GM12878 (cell line): ENCODE data around the gene SMC1B. TPM values are rescaled to one million over a fixed set of nuclear protein-coding genes. Genes with fewer than 3 reads are reported as not detected.

Experiments used
- ATAC-seq: fragments of 200-7000 bp; cut with Tn5 transposase; 3 replicates; pipeline ENCODE4 v1.9.1; 2020; ENCODE audit warnings: mild to moderate bottlenecking, moderate library complexity
- BruUV-seq: library from RNA; stranded (reverse); fragments of 400-500 nt; replicated peaks from 2 replicates; lab custom pipeline; 2021; lab: Mats Ljungman, UMichigan
- CTCF ChIA-PET: fragments of 300-600 bp; sonication (Branson Sonifier 250); formaldehyde crosslinking; extraction: SDS; loops from one replicate; lab custom pipeline; 2021; ENCODE audit warnings: inconsistent platforms; lab: Yijun Ruan, JAX
- POLR2A ChIA-PET: fragments of 350-600 bp; formaldehyde crosslinking; extraction: SDS; loops from one replicate; lab custom pipeline; 2021; ENCODE audit warnings: inconsistent platforms; lab: Charles Lee
- RAD21 ChIA-PET: fragments of 300-600 bp; sonication (Branson Sonifier 250); formaldehyde crosslinking; loops from one replicate; lab custom pipeline; 2023; ENCODE audit warnings: antibody characterized with exemption; ENCODE audit not compliant: unreplicated experiment; lab: Charles Lee
- SMC1A ChIA-PET: fragments of 300-600 bp; sonication (Branson Sonifier 250); formaldehyde crosslinking; loops from one replicate; lab custom pipeline; 2023; ENCODE audit not compliant: unreplicated experiment, uncharacterized antibody; lab: Charles Lee
- DNase-seq: peaks from one replicate; pipeline ENCODE4 v3.0.0-alpha.2; 2011; ENCODE audit warnings: low read depth, low spot score
- FAIRE-seq: peaks from 3 replicates; lab custom pipeline; 2011; peaks lifted over from hg19 to GRCh38; lab: Jason Lieb, UNC
- H2AFZ ChIP-seq: 2 replicates; pipeline ENCODE4 v1.6.0; 2011; ENCODE audit warnings: low read depth, low read length, control low read depth; ENCODE audit not compliant: control insufficient read depth
- H3K27ac ChIP-seq: 2 replicates; pipeline ENCODE4 v1.5.1; 2011; ENCODE audit warnings: control low read depth; ENCODE audit not compliant: control insufficient read depth, insufficient read depth
- H3K27me3 ChIP-seq, 2 experiments: replicated peaks in 1 of 2; 2 replicates each; pipeline versions ENCODE4 v1.6.0 to v1.6.1; 2011; ENCODE audit warnings: low read length in 1 of 2; ENCODE audit not compliant: control insufficient read depth in 2 of 2, insufficient read depth in 2 of 2
- H3K36me3 ChIP-seq, 2 experiments: 2 replicates each; pipeline ENCODE4 v1.5.1; 2011; ENCODE audit warnings: low read length in 1 of 2; ENCODE audit not compliant: control insufficient read depth in 2 of 2, insufficient read depth in 2 of 2
- H3K4me1 ChIP-seq: 2 replicates; pipeline ENCODE4 v1.6.1; 2011; ENCODE audit warnings: mild to moderate bottlenecking, low read length, moderate library complexity, mixed read lengths; ENCODE audit not compliant: control insufficient read depth, insufficient read depth
- H3K4me2 ChIP-seq: 2 replicates; pipeline ENCODE4 v1.6.0; 2011; ENCODE audit warnings: control low read depth; ENCODE audit not compliant: control insufficient read depth, insufficient read depth
- H3K4me3 ChIP-seq: fragments of 200-600 bp; sonication (generic); 2 replicates; pipeline ENCODE4 v1.5.1; 2016
- H3K79me2 ChIP-seq: 2 replicates; pipeline ENCODE4 v1.6.0; 2011; ENCODE audit warnings: low read length; ENCODE audit not compliant: control insufficient read depth, insufficient read depth
- H3K9ac ChIP-seq: 2 replicates; pipeline ENCODE4 v1.8.0; 2011; ENCODE audit warnings: low read length, control low read depth, mixed read lengths; ENCODE audit not compliant: control insufficient read depth, insufficient read depth
- H3K9me3 ChIP-seq: replicated peaks from 3 replicates; pipeline ENCODE4 v1.5.1; 2011; ENCODE audit warnings: mild to moderate bottlenecking, low read length; ENCODE audit not compliant: control insufficient read depth, insufficient read depth
- H4K20me1 ChIP-seq: 2 replicates; pipeline ENCODE4 v1.6.0; 2011; ENCODE audit not compliant: control insufficient read depth, insufficient read depth
- CREM ChIP-seq: IDR thresholded peaks from 2 replicates; pipeline ENCODE4 v1.6.1; 2014; ENCODE audit warnings: antibody characterized with exemption, low read depth
- HDGF ChIP-seq: fragments of 450-650 bp; IDR thresholded peaks from 2 replicates; pipeline ENCODE4 v1.6.1; 2016; ENCODE audit warnings: antibody characterized with exemption
- IKZF2 ChIP-seq, 2 experiments: fragments of 450-650 bp; IDR thresholded peaks; 2 replicates each; pipeline ENCODE4 v1.6.1; 2017; ENCODE audit warnings: mild to moderate bottlenecking in 2 of 2, moderate library complexity in 2 of 2
- NFIC ChIP-seq: IDR thresholded peaks from 2 replicates; pipeline ENCODE4 v1.6.1; 2012; ENCODE audit warnings: low read depth, mild to moderate bottlenecking, inconsistent platforms, low read length, moderate library complexity
- NRF1 ChIP-seq: conservative IDR thresholded peaks from 2 replicates; pipeline ENCODE4 v1.6.1; 2011; ENCODE audit warnings: mild to moderate bottlenecking, low read depth, low read length, improper control_type of control experiment
- SIN3A ChIP-seq: IDR thresholded peaks from 2 replicates; pipeline ENCODE4 v1.6.1; 2012; ENCODE audit warnings: low read depth, low read length, improper control_type of control experiment
- SIX5 ChIP-seq: IDR thresholded peaks from 2 replicates; pipeline ENCODE4 v1.6.1; 2011; ENCODE audit warnings: mild to moderate bottlenecking, low read depth, low read length, moderate library complexity; ENCODE audit not compliant: severe bottlenecking
- SMARCA5 ChIP-seq: fragments of 450-650 bp; IDR thresholded peaks from 2 replicates; pipeline ENCODE4 v1.6.1; 2017; ENCODE audit warnings: mild to moderate bottlenecking
- TCF3 ChIP-seq: IDR thresholded peaks from 2 replicates; pipeline ENCODE4 v1.6.1; 2012; ENCODE audit warnings: low read depth, mild to moderate bottlenecking, low read length, borderline replicate concordance; ENCODE audit not compliant: insufficient read depth
- ZNF384 ChIP-seq: IDR thresholded peaks from 2 replicates; pipeline ENCODE4 v1.6.1; 2012; ENCODE audit warnings: low read depth, mild to moderate bottlenecking, low read length, improper control_type of control experiment, borderline replicate concordance
- WGBS: methylation state at CpG from one replicate; pipeline ENCODE4 v1.1.6; 2016; ENCODE audit warnings: low lambda C conversion rate; ENCODE audit not compliant: insufficient replicate concordance, insufficient coverage; ENCODE audit errors: missing lambda C conversion rate; 5-methylcytosine and 5-hydroxymethylcytosine counted together
- in situ Hi-C: fragments of 300-500 bp; cut with MboI; formaldehyde crosslinking; loops from 9 replicates; pipeline ENCODE4 v1.14.3; 2018; ENCODE audit warnings: mixed read lengths
- intact Hi-C: fragments of 100-400 bp; cut with micrococcal nuclease; formaldehyde crosslinking; loops from one replicate; pipeline ENCODE4 v1.14.2; 2022; ENCODE audit not compliant: unreplicated experiment
- polyA plus RNA-seq, 11 experiments: library from polyadenylated mRNA; depleted of rRNA in 4 of 11; unstranded in 6 of 11; stranded (reverse) in 5 of 11; fragments of >200 nt; fragmentation: Nextera tagmentation in 4 of 11; fragmentation: Illumina TruSeq in 1 of 11; extraction: Ambion mirVana in 4 of 11; extraction: Trizol in 1 of 11; gene quantifications; 1 replicate in 1 of 11; 2 replicates in 10 of 11; pipeline versions ENCODE4 v1.2.1 to v1.2.3, GENCODE V29; 2011 to 2016; ENCODE audit warnings: inconsistent platforms in 2 of 11, missing spikeins in 2 of 11, low read depth in 1 of 11
- total RNA-seq, 4 experiments: library from RNA; depleted of rRNA in 3 of 4; stranded (reverse); fragments of >200 nt in 3 of 4; fragmentation: Illumina TruSeq in 1 of 4; extraction: Trizol in 1 of 4; gene quantifications; 2 replicates each; pipeline versions ENCODE4 v1.2.1 to v1.2.3, GENCODE V29; 2013 to 2021
- TF ChIP-seq, protein P1 (sequence below): fragments of 450-650 bp; IDR thresholded peaks from 2 replicates; pipeline ENCODE4 v1.6.1; 2016; ENCODE audit warnings: mild to moderate bottlenecking, moderate library complexity, borderline replicate concordance
- TF ChIP-seq, protein P2 (sequence below): fragments of 450-650 bp; IDR thresholded peaks from 2 replicates; pipeline ENCODE4 v1.6.1; 2018; ENCODE audit warnings: borderline replicate concordance, mild to moderate bottlenecking; ENCODE audit not compliant: partially characterized antibody
- TF ChIP-seq, protein P3 (sequence below): fragments of 450-650 bp; IDR thresholded peaks from 2 replicates; pipeline ENCODE4 v1.6.1; 2014; ENCODE audit warnings: mild to moderate bottlenecking
- TF ChIP-seq, protein P4 (sequence below): fragments of 150-350 bp; IDR thresholded peaks from 2 replicates; pipeline ENCODE4 v1.6.1; 2014; ENCODE audit warnings: mild to moderate bottlenecking, low read depth, low read length

SMC1B gene
- total and polyA plus RNA-seq, 10 of the 15 experiments (the other 5 are each of a cell fraction or from before 2014, with no cell fraction given) = not detected

DNA sequence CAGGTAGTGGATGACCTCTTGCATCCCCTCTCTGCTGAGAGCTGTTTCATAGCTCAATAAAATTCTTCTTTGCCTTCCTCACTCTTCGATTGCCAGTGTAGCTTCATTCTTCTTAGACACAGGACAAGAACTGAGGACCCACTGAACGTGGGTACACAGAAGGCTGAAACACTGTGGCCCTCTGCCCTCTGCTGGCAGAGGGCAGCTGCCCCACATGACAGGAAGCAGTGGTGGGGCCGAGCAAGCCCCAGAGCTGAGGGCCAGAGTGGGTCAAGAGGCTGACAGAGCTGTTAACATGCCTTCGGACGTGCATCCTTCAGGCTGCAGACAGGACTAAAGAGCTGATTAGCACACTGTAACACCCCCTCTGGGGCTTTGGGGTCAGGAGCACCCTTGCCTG, 15.6 kb downstream of the SMC1B start (continued):
- TF ChIP-seq, protein P1, sequence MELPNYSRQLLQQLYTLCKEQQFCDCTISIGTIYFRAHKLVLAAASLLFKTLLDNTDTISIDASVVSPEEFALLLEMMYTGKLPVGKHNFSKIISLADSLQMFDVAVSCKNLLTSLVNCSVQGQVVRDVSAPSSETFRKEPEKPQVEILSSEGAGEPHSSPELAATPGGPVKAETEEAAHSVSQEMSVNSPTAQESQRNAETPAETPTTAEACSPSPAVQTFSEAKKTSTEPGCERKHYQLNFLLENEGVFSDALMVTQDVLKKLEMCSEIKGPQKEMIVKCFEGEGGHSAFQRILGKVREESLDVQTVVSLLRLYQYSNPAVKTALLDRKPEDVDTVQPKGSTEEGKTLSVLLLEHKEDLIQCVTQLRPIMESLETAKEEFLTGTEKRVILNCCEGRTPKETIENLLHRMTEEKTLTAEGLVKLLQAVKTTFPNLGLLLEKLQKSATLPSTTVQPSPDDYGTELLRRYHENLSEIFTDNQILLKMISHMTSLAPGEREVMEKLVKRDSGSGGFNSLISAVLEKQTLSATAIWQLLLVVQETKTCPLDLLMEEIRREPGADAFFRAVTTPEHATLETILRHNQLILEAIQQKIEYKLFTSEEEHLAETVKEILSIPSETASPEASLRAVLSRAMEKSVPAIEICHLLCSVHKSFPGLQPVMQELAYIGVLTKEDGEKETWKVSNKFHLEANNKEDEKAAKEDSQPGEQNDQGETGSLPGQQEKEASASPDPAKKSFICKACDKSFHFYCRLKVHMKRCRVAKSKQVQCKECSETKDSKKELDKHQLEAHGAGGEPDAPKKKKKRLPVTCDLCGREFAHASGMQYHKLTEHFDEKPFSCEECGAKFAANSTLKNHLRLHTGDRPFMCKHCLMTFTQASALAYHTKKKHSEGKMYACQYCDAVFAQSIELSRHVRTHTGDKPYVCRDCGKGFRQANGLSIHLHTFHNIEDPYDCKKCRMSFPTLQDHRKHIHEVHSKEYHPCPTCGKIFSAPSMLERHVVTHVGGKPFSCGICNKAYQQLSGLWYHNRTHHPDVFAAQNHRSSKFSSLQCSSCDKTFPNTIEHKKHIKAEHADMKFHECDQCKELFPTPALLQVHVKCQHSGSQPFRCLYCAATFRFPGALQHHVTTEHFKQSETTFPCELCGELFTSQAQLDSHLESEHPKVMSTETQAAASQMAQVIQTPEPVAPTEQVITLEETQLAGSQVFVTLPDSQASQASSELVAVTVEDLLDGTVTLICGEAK = no peak
- TF ChIP-seq, protein P2, sequence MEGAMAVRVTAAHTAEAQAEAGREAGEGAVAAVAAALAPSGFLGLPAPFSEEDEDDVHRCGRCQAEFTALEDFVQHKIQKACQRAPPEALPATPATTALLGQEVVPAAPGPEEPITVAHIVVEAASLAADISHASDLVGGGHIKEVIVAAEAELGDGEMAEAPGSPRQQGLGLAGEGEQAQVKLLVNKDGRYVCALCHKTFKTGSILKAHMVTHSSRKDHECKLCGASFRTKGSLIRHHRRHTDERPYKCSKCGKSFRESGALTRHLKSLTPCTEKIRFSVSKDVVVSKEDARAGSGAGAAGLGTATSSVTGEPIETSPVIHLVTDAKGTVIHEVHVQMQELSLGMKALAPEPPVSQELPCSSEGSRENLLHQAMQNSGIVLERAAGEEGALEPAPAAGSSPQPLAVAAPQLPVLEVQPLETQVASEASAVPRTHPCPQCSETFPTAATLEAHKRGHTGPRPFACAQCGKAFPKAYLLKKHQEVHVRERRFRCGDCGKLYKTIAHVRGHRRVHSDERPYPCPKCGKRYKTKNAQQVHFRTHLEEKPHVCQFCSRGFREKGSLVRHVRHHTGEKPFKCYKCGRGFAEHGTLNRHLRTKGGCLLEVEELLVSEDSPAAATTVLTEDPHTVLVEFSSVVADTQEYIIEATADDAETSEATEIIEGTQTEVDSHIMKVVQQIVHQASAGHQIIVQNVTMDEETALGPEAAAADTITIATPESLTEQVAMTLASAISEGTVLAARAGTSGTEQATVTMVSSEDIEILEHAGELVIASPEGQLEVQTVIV = no peak
- TF ChIP-seq HDGF = no peak

DNA sequence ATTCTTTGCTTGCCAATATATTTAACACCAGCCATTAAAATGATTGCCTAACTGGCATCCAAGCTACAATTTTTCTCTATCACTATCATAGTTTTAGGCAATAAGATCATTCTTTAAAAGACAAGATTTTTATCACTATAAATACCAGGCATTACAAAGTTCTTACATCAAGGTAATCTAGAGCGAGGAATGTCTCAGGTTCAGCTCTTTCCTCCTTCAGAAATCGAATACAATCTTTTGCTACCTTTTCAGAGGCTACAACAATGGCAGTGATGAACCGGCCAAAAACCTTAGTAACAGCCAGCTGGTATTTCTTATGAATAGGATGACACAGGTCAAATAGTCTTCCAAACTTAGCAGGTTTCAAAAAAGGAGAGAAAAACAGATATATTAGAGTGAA, 23.9 kb downstream of the SMC1B start:
- WGBS = 10% methylated on average over 3 of the region's 3 CpGs
- in situ Hi-C loops = no loop called here

More for the DNA sequence above, 23.9 kb downstream of the SMC1B start:
- BruUV-seq = no TSS peak
- POLR2A ChIA-PET = no interaction called here
- Histone ChIP-seq H3K36me3 (no peaks in the 10 kb centered on the region), H2AFZ (no peak overlapping the region), H3K27me3 (no peaks in the 10 kb centered on the region), H3K79me2 (no peaks in the 10 kb centered on the region), H4K20me1 (no peaks in the 10 kb centered on the region), H3K4me3 (no peak overlapping the region), H3K4me1 (no peaks in the 10 kb centered on the region), H3K9ac (no peak overlapping the region), H3K4me2 (no peak overlapping the region), H3K9me3 (no peaks in the 10 kb centered on the region), H3K27ac (no peak overlapping the region)
- TF ChIP-seq NRF1 = no peak
- no peak for TF ChIP-seq SMARCA5
- TF ChIP-seq, protein P3, sequence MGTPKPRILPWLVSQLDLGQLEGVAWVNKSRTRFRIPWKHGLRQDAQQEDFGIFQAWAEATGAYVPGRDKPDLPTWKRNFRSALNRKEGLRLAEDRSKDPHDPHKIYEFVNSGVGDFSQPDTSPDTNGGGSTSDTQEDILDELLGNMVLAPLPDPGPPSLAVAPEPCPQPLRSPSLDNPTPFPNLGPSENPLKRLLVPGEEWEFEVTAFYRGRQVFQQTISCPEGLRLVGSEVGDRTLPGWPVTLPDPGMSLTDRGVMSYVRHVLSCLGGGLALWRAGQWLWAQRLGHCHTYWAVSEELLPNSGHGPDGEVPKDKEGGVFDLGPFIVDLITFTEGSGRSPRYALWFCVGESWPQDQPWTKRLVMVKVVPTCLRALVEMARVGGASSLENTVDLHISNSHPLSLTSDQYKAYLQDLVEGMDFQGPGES = no peak
- no peak for TF ChIP-seq CREM
- no peak for TF ChIP-seq SIX5
- TF ChIP-seq, protein P4, sequence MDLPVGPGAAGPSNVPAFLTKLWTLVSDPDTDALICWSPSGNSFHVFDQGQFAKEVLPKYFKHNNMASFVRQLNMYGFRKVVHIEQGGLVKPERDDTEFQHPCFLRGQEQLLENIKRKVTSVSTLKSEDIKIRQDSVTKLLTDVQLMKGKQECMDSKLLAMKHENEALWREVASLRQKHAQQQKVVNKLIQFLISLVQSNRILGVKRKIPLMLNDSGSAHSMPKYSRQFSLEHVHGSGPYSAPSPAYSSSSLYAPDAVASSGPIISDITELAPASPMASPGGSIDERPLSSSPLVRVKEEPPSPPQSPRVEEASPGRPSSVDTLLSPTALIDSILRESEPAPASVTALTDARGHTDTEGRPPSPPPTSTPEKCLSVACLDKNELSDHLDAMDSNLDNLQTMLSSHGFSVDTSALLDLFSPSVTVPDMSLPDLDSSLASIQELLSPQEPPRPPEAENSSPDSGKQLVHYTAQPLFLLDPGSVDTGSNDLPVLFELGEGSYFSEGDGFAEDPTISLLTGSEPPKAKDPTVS = no peak
- TF ChIP-seq NFIC = no peak
- no peak for TF ChIP-seq TCF3
- TF ChIP-seq IKZF2 (IDR thresholded peaks at IDR 0.05) = no peak
- no peak for TF ChIP-seq ZNF384
- no peak for TF ChIP-seq SIN3A
- RAD21 ChIA-PET = interaction anchor here (0.6 kb wide), 1 partner anchor 20 kb away, joined by 4 read pairs; no protein-coding TSS in a partner anchor
- FAIRE-seq (no peak), ATAC-seq (no peak), DNase-seq (no peak)
- intact Hi-C loops = no loop called here
- CTCF ChIA-PET = no interaction called here
- SMC1A ChIA-PET = interaction anchor here (0.8 kb wide), 1 partner anchor 11 kb away, joined by 4 read pairs; no protein-coding TSS in a partner anchor
